Neural cell (in vitro differentiated cells): ENCODE data around the gene FARP1.

Experiments used
- EP300 ChIP-seq: fragments of 450-650 bp; conservative IDR thresholded peaks from 2 replicates; pipeline ENCODE4 v1.6.1; 2014; ENCODE audit warnings: antibody characterized with exemption, mild to moderate bottlenecking, moderate library complexity; ENCODE audit not compliant: poor library complexity, severe bottlenecking
- MXI1 ChIP-seq: fragments of 450-650 bp; conservative IDR thresholded peaks from 2 replicates; pipeline ENCODE4 v1.6.1; 2014; ENCODE audit warnings: antibody characterized with exemption, mild to moderate bottlenecking; ENCODE audit not compliant: poor library complexity, severe bottlenecking
- REST ChIP-seq: IDR thresholded peaks from 2 replicates; pipeline ENCODE4 v1.6.1; 2012; ENCODE audit warnings: borderline replicate concordance
- SMC3 ChIP-seq: fragments of 450-650 bp; conservative IDR thresholded peaks from 2 replicates; pipeline ENCODE4 v1.6.1; 2014; ENCODE audit warnings: antibody characterized with exemption, mild to moderate bottlenecking, moderate library complexity; ENCODE audit not compliant: poor library complexity
- TAF1 ChIP-seq: IDR thresholded peaks from 2 replicates; pipeline ENCODE4 v1.6.1; 2012; ENCODE audit warnings: low read depth
- TF ChIP-seq, protein P1 (sequence below): fragments of 450-650 bp; IDR thresholded peaks from 2 replicates; pipeline ENCODE4 v1.5.1; 2014; ENCODE audit warnings: antibody characterized with exemption, mild to moderate bottlenecking, moderate library complexity; ENCODE audit not compliant: poor library complexity, severe bottlenecking

DNA sequence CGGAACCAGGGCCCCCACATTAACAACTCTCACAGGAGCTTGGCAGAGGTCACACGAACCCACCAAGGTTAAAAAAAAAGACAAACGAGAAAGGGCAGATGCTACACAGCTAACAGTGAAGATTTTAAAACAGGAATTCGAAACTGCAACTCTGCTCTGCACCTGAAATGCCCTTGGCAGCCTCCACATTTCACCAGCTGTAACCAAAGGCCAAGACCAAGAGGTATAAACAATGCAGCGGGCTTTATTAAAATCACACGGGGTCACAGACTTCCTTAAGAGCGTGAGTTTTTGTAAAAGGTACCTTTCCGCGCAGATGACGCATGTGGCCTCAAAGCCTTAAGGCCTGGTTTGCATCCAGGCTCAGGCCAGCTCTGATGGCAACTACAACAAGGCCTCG, 345.8 kb downstream of the FARP1 start:
- TF ChIP-seq, protein P1, sequence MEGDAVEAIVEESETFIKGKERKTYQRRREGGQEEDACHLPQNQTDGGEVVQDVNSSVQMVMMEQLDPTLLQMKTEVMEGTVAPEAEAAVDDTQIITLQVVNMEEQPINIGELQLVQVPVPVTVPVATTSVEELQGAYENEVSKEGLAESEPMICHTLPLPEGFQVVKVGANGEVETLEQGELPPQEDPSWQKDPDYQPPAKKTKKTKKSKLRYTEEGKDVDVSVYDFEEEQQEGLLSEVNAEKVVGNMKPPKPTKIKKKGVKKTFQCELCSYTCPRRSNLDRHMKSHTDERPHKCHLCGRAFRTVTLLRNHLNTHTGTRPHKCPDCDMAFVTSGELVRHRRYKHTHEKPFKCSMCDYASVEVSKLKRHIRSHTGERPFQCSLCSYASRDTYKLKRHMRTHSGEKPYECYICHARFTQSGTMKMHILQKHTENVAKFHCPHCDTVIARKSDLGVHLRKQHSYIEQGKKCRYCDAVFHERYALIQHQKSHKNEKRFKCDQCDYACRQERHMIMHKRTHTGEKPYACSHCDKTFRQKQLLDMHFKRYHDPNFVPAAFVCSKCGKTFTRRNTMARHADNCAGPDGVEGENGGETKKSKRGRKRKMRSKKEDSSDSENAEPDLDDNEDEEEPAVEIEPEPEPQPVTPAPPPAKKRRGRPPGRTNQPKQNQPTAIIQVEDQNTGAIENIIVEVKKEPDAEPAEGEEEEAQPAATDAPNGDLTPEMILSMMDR, result no peak
- TF ChIP-seq SMC3, result no peak
- no peak for TF ChIP-seq EP300
- TF ChIP-seq REST, result no peak
- TF ChIP-seq TAF1, result no peak
- TF ChIP-seq MXI1, result no peak
